Activated B cell treated with CpG ODN at 0.5 μM for 24 hours (primary cell): Measurements from ENCODE around the gene ADAMTS5. TPM values are rescaled to one million over a fixed set of nuclear protein-coding genes. Genes with fewer than 3 reads are reported as not detected.

Source experiments
- ATAC-seq: fragments of 200-7000 bp; cut with Tn5 transposase; one replicate; pipeline ENCODE4 v1.10.0; 2021; ENCODE audit warnings: low read depth, mild to moderate bottlenecking, moderate library complexity
- CTCF ChIA-PET: fragments of 350-600 bp; sonication (Branson Sonifier 250); formaldehyde crosslinking; loops from one replicate; lab custom pipeline; 2021; ENCODE audit warnings: antibody characterized with exemption; lab: Charles Lee
- POLR2A ChIA-PET: fragments of 350-600 bp; sonication (Branson Sonifier 250); formaldehyde crosslinking; loops from one replicate; lab custom pipeline; 2021; ENCODE audit warnings: antibody characterized with exemption; lab: Charles Lee
- DNase-seq: peaks from one replicate; pipeline ENCODE4 v3.0.0; 2022
- H3K27ac Mint-ChIP-seq: one replicate; pipeline ENCODE4 v1.8.0; 2020; ENCODE audit warnings: mixed read lengths
- H3K27me3 Mint-ChIP-seq: one replicate; pipeline ENCODE4 v1.8.0; 2021; ENCODE audit warnings: mixed read lengths
- H3K36me3 Mint-ChIP-seq: one replicate; pipeline ENCODE4 v1.8.0; 2021; ENCODE audit warnings: low read depth, mixed read lengths
- H3K4me1 Mint-ChIP-seq: one replicate; pipeline ENCODE4 v1.8.0; 2021; ENCODE audit warnings: mixed read lengths
- H3K4me3 Mint-ChIP-seq: one replicate; pipeline ENCODE4 v1.8.0; 2020; ENCODE audit warnings: mild to moderate bottlenecking, mixed read lengths
- H3K9me3 Mint-ChIP-seq: one replicate; pipeline ENCODE4 v1.8.0; 2020; ENCODE audit warnings: mixed read lengths
- intact Hi-C: fragments of 100-400 bp; cut with micrococcal nuclease; formaldehyde crosslinking; loops from one replicate; pipeline ENCODE4 v1.15.1; 2024
- total RNA-seq: library from RNA; stranded (reverse); gene quantifications from 2 replicates; pipeline ENCODE4 v1.2.3, GENCODE V29; 2022
- TF ChIP-seq, protein P1 (sequence below): fragments of 200-600 bp; IDR thresholded peaks from one replicate; pipeline ENCODE4 v1.8.0; 2022; ENCODE audit warnings: antibody characterized with exemption, mild to moderate bottlenecking

Gene ADAMTS5
- total RNA-seq, 1 donor from 2014 or later = not detected

DNA sequence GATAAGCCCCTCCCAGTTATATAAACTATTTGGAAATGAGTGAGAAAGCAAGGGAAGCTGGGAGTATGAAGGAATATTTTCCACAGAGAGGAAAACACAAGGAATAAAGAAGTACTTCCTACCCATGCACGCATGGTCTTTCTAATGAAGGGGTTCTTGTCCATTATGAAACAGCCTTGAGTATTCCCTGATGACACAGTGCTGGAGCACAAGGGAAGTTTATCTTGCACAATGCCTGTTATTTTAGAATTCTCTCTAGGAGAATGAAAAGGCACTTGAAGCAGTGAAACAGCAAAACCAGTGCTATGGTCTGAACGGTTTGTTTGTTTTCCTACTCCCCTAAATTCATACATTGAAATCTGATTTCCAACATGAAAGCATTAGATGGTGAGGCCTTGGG, 83.1 kb downstream of the ADAMTS5 start:
- no peaks in the 10 kb centered on the region for H3K9me3 Mint-ChIP-seq

DNA sequence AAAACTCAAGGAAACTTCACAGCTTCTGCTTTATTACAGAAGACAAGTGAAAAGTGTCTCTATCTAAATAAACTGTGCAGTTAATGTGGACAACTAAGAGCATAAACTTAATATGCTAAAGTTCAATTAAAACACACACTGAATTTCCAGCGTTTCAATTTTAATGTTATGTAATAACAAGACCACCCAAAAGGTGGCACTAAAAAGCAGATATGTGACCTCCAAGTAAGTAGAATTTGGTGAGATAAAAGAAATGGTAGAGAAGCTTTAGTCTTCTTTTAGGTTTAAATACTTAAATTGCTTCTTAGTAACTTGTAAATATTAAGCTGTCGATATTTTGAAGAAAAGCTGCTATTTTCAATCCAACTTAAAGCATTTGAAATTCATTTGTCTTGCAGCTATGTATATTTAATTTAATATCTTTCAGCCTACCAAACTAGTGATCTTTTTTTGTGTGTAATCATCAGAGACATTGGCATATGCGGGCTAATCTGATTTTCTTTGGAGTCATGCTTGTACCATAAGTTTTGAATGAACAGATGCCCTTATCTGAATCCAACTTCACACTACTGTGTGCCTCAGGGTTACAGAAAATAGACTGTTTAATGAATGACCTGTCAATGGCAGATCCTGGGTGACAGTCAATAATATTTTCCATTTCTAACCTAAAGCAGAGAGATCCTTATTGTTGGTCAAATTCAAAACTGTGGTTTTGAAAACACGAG, 85.2 kb downstream of the ADAMTS5 start:
- intact Hi-C loops = loop anchor here (1.0 kb wide), 1 partner anchor 1864 kb away; no protein-coding TSS in a partner anchor
- Mint-ChIP-seq H3K36me3 (no peaks in the 10 kb centered on the region), H3K4me1 (no peaks in the 10 kb centered on the region), H3K4me3 (no peak overlapping the region), H3K27me3 (peaks cover 1% of the 10 kb centered on the region), H3K27ac (no peak overlapping the region), H3K9me3 (no peaks in the 10 kb centered on the region)
- TF ChIP-seq, protein P1, sequence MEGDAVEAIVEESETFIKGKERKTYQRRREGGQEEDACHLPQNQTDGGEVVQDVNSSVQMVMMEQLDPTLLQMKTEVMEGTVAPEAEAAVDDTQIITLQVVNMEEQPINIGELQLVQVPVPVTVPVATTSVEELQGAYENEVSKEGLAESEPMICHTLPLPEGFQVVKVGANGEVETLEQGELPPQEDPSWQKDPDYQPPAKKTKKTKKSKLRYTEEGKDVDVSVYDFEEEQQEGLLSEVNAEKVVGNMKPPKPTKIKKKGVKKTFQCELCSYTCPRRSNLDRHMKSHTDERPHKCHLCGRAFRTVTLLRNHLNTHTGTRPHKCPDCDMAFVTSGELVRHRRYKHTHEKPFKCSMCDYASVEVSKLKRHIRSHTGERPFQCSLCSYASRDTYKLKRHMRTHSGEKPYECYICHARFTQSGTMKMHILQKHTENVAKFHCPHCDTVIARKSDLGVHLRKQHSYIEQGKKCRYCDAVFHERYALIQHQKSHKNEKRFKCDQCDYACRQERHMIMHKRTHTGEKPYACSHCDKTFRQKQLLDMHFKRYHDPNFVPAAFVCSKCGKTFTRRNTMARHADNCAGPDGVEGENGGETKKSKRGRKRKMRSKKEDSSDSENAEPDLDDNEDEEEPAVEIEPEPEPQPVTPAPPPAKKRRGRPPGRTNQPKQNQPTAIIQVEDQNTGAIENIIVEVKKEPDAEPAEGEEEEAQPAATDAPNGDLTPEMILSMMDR = no peak
- ChIA-PET POLR2A (no interaction called here), CTCF (interaction anchor here (1.4 kb wide), 1 partner anchor 1864 kb away, joined by 4 read pairs; no protein-coding TSS in a partner anchor)
- no peak for ATAC-seq
- no peak for DNase-seq

More for the DNA sequence above, 83.1 kb downstream of the ADAMTS5 start:
- no peak for ATAC-seq
- no peak overlapping the region for H3K27ac Mint-ChIP-seq
- H3K27me3 Mint-ChIP-seq = peaks cover 1% of the 10 kb centered on the region
- DNase-seq = no peak
- CTCF ChIA-PET = no interaction called here
- POLR2A ChIA-PET = no interaction called here
- no peaks in the 10 kb centered on the region for H3K36me3 Mint-ChIP-seq
- H3K4me1 Mint-ChIP-seq = no peaks in the 10 kb centered on the region
- no peak overlapping the region for H3K4me3 Mint-ChIP-seq
- TF ChIP-seq, protein P1 = no peak
- intact Hi-C loops = no loop called here

DNA sequence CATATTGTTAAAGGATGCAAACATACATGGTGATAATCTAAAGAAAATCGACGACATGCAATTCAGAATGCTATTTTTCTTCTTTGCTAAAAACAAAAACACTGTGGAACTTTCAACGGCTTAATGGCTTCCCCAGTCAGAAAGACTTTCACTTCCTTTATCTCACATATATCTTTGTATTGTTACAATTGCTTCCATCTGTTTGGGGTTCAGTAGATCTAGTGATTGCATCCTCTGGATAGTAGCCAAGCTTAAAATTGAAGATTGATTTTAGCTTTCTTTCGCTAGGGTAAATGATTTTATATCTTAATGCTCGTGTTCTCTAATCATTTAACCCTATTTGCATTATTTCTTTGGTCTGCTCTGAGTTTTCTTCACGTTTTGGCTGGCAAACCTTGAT, 89.9 kb downstream of the ADAMTS5 start:
- no peak overlapping the region for H3K27ac Mint-ChIP-seq
- H3K36me3 Mint-ChIP-seq = no peaks in the 10 kb centered on the region
- peaks cover under 1% of the 10 kb centered on the region for H3K27me3 Mint-ChIP-seq
- ChIA-PET CTCF (no interaction called here), POLR2A (no interaction called here)
- DNase-seq (no peak), ATAC-seq (no peak)
- TF ChIP-seq, protein P1 = no peak
- no peaks in the 10 kb centered on the region for H3K9me3 Mint-ChIP-seq
- H3K4me3 Mint-ChIP-seq = no peak overlapping the region
- intact Hi-C loops = no loop called here
- no peaks in the 10 kb centered on the region for H3K4me1 Mint-ChIP-seq

DNA sequence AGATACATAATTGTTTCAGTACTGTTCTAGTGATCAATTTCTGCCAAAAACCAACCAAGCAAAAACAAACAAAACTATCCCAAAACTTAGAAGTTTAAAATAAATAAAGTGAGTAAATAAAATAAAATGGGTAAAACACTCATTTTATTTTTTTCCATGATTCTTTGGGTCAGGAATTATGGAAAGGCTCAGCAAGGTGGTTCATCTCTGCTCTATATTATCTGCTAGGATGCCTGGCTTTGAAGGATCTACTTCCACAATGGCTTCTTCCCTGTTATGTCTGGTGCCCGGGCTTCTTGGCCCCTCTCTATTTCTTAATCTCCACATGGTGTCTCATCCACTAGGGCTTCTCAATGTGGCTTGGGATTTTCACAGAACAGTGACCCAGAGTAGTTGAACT, 92.5 kb downstream of the ADAMTS5 start:
- POLR2A ChIA-PET = no interaction called here
- no peaks in the 10 kb centered on the region for H3K36me3 Mint-ChIP-seq
- TF ChIP-seq, protein P1 = no peak
- H3K9me3 Mint-ChIP-seq = no peaks in the 10 kb centered on the region
- intact Hi-C loops = no loop called here
- CTCF ChIA-PET = interaction anchor here (1.7 kb wide), 1 partner anchor 1871 kb away, joined by 6 read pairs; no protein-coding TSS in a partner anchor
- H3K4me1 Mint-ChIP-seq = no peaks in the 10 kb centered on the region
- no peak overlapping the region for H3K27ac Mint-ChIP-seq
- DNase-seq = no peak
- no peak overlapping the region for H3K4me3 Mint-ChIP-seq
- ATAC-seq = no peak
- H3K27me3 Mint-ChIP-seq = no peaks in the 10 kb centered on the region

Other genes with a start within 250 kb of the ADAMTS5 start
- not detected in 2 replicates for gene ADAMTS1, start 121.7 kb downstream of the ADAMTS5 start, total RNA-seq